Breast epithelium (tissue), 4 donors: ENCODE data around the gene STAT3. TPM values are rescaled to one million over a fixed set of nuclear protein-coding genes. Genes with fewer than 3 reads are reported as not detected.

ENCODE experiments used
- DNase-seq, 2 donors: peaks; one replicate each; pipeline ENCODE4 v3.0.0-alpha.2; 2019; ENCODE audit warnings: low spot score in 2 of 2
- H3K27ac ChIP-seq, 2 donors: fragments of 200-600 bp; sonication (generic) in 1 of 2; one replicate each; pipeline ENCODE4 v1.5.1; 2016 to 2019; ENCODE audit warnings: mild to moderate bottlenecking in 1 of 2
- H3K27me3 ChIP-seq, 2 donors: fragments of 200-600 bp; sonication (generic) in 1 of 2; one replicate each; pipeline versions ENCODE4 v1.5.1 to v1.6.0; 2017 to 2019; ENCODE audit warnings: control low read depth in 1 of 2, mild to moderate bottlenecking in 1 of 2
- H3K36me3 ChIP-seq: fragments of 200-600 bp; one replicate; pipeline ENCODE4 v1.5.1; 2019
- H3K4me1 ChIP-seq, 2 donors: fragments of 200-600 bp; sonication (generic); one replicate each; pipeline ENCODE4 v1.5.1; 2016 to 2019; ENCODE audit warnings: control low read depth in 1 of 2
- H3K4me3 ChIP-seq, 3 donors: fragments of 200-600 bp; sonication (generic); 1 replicate in 2 of 3; 2 replicates in 1 of 3; pipeline ENCODE4 v1.5.1; 2016 to 2019; ENCODE audit warnings: mild to moderate bottlenecking in 3 of 3, moderate library complexity in 2 of 3
- H3K9me3 ChIP-seq, 2 donors: fragments of 200-600 bp; sonication (generic) in 1 of 2; one replicate each; pipeline ENCODE4 v1.5.1; 2016 to 2019; ENCODE audit warnings: control low read depth in 1 of 2
- POLR2A ChIP-seq: fragments of 450-650 bp; IDR thresholded peaks from one replicate; pipeline ENCODE4 v1.6.1; 2016; ENCODE audit warnings: antibody characterized with exemption, mild to moderate bottlenecking, moderate library complexity
- POLR2AphosphoS5 ChIP-seq, 3 donors: sonication (generic); formaldehyde crosslinking; IDR thresholded peaks; one replicate each; pipeline ENCODE4 v1.6.1; 2017; ENCODE audit warnings: antibody characterized with exemption in 3 of 3
- intact Hi-C: fragments of 100-400 bp; cut with DNase I; formaldehyde crosslinking; loops from one replicate; pipeline ENCODE4 v1.15.1; 2023; ENCODE audit warnings: low total_unique reads
- total RNA-seq, 3 donors: library from RNA; depleted of rRNA; stranded (reverse); fragments of >200 nt; gene quantifications; one replicate each; pipeline ENCODE4 v1.1.0, GENCODE V29; 2016
- TF ChIP-seq, protein P1 (sequence below), 3 donors: fragments of 450-650 bp; IDR thresholded peaks; one replicate each; pipeline ENCODE4 v1.5.1; 2016 to 2017; ENCODE audit warnings: antibody characterized with exemption in 3 of 3, mild to moderate bottlenecking in 3 of 3, moderate library complexity in 3 of 3

STAT3 gene
- total RNA-seq, 3 donors from 2014 or later: 193 to 322 (median 238) TPM

GRCh38 chr17:42312285-42313130 lies 75.7 kb downstream of the STAT3 start:
- Histone ChIP-seq H3K27ac (peak overlapping the region; percentile 80 to 82), H3K4me1 (peaks cover 11 to 13% of the 10 kb centered on the region in 2 donors), H3K36me3 (no peaks in the 10 kb centered on the region), H3K9me3 (no peaks in the 10 kb centered on the region), H3K4me3 (peak overlapping the region in 2 of 3 donors; percentile 18 to 54), H3K27me3 (no peaks in the 10 kb centered on the region)
- intact Hi-C loops: loop anchor here (5.0 kb wide), 1 partner anchor 215 kb away; no protein-coding TSS in a partner anchor
- TF ChIP-seq, protein P1, sequence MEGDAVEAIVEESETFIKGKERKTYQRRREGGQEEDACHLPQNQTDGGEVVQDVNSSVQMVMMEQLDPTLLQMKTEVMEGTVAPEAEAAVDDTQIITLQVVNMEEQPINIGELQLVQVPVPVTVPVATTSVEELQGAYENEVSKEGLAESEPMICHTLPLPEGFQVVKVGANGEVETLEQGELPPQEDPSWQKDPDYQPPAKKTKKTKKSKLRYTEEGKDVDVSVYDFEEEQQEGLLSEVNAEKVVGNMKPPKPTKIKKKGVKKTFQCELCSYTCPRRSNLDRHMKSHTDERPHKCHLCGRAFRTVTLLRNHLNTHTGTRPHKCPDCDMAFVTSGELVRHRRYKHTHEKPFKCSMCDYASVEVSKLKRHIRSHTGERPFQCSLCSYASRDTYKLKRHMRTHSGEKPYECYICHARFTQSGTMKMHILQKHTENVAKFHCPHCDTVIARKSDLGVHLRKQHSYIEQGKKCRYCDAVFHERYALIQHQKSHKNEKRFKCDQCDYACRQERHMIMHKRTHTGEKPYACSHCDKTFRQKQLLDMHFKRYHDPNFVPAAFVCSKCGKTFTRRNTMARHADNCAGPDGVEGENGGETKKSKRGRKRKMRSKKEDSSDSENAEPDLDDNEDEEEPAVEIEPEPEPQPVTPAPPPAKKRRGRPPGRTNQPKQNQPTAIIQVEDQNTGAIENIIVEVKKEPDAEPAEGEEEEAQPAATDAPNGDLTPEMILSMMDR (IDR thresholded peaks at IDR 0.05): peak in 2 of 3 donors; percentile 61 to 65
- TF ChIP-seq POLR2A (no peak), POLR2AphosphoS5 (IDR thresholded peaks at IDR 0.05) (peak; percentile 57 to 81 (median 65))
- peak; percentile 86 to 91 for DNase-seq

DNA sequence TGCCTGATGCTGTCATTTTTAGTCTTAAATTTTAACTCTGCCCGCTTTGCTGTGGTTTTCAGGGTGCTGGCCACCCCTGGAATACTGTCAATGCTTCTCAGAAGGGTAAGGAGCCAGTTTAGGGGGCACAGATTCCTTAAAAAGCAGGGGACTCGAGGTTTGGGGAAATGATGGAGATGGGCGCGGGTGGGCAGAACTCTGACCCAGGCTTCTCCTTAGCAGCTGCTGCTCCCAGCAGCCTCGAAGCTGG lies 76.3 kb downstream of the STAT3 start:
- DNase-seq: no peak
- Histone ChIP-seq H3K36me3 (no peaks in the 10 kb centered on the region), H3K9me3 (no peaks in the 10 kb centered on the region), H3K27me3 (no peaks in the 10 kb centered on the region), H3K27ac (peak overlapping the region; percentile 80 to 82), H3K4me3 (peak overlapping the region in 2 of 3 donors; percentile 18 to 54), H3K4me1 (peaks cover 11 to 13% of the 10 kb centered on the region in 2 donors)
- TF ChIP-seq POLR2AphosphoS5 (IDR thresholded peaks at IDR 0.05) (no peak), POLR2A (no peak)
- TF ChIP-seq, protein P1 (IDR thresholded peaks at IDR 0.05): no peak
- intact Hi-C loops: loop anchor here (5.0 kb wide), 1 partner anchor 215 kb away; no protein-coding TSS in a partner anchor

- no peaks in the 10 kb centered on the region for H3K9me3 ChIP-seq
- H3K4me3 ChIP-seq: peak overlapping the region in 1 of 3 donors; percentile 54
- H3K27me3 ChIP-seq: no peaks in the 10 kb centered on the region
- DNase-seq: peak in 1 of 2 donors; percentile 89
- peak overlapping the region; percentile 80 to 82 for H3K27ac ChIP-seq
- intact Hi-C loops: loop anchor here (5.0 kb wide), 1 partner anchor 216 kb away; no protein-coding TSS in a partner anchor
- no peaks in the 10 kb centered on the region for H3K36me3 ChIP-seq
- TF ChIP-seq, protein P1 (IDR thresholded peaks at IDR 0.05): no peak
- TF ChIP-seq POLR2AphosphoS5 (IDR thresholded peaks at IDR 0.05) (peak; percentile 7 to 64 (median 58)), POLR2A (no peak)
- H3K4me1 ChIP-seq: peaks cover 11 to 13% of the 10 kb centered on the region in 2 donors
Observed at GRCh38 chr17:42311240-42312034, 76.8 kb downstream of the STAT3 start.

- H3K4me3 ChIP-seq: no peak overlapping the region
- peak overlapping the region; percentile 80 to 82 for H3K27ac ChIP-seq
- TF ChIP-seq, protein P1 (IDR thresholded peaks at IDR 0.05): no peak
- TF ChIP-seq POLR2AphosphoS5 (IDR thresholded peaks at IDR 0.05) (no peak), POLR2A (no peak)
- no peak for DNase-seq
- peaks cover 11 to 13% of the 10 kb centered on the region in 2 donors for H3K4me1 ChIP-seq
- no peaks in the 10 kb centered on the region for H3K36me3 ChIP-seq
- no peaks in the 10 kb centered on the region for H3K27me3 ChIP-seq
- no peaks in the 10 kb centered on the region for H3K9me3 ChIP-seq
- intact Hi-C loops: loop anchor here (5.0 kb wide), 1 partner anchor 216 kb away; no protein-coding TSS in a partner anchor
Observed at GRCh38 chr17:42310787-42311215, 77.4 kb downstream of the STAT3 start.
